Measurements from ENCODE around the gene ZNF213.
A peak's percentile ranks its signal among the peaks of the same experiment; 100 is the strongest.

ZNF213 gene

GRCh38 chr16:3155181-3155580, 20.4 kb downstream of the ZNF213 start:
- Histone ChIP-seq H2BK12ac (ENCODE audit: low read length) (no peak overlapping the region), H3K79me1 (ENCODE audit: low read depth, low read length) (no peaks in the 10 kb centered on the region), H2BK15ac (ENCODE audit: low read length) (no peak overlapping the region), H3K18ac (ENCODE audit: low read length) (no peak overlapping the region), H3K23ac (ENCODE audit: low read depth, low read length, poor library complexity) (no peak overlapping the region), H2AFZ (ENCODE audit: low read length) (no peak overlapping the region), H2BK120ac (ENCODE audit: low read depth, low read length) (no peak overlapping the region), H3K27ac (replicated peaks; ENCODE audit: low read length) (no peak overlapping the region), H3K9me3 (replicated peaks in 1 of 2; ENCODE audit: control insufficient read depth in 2 of 2, insufficient read depth in 1 of 2, low read depth in 1 of 2, low read length in 2 of 2) (peaks cover 0 to 2% of the 10 kb centered on the region in 2 donors), H3K4ac (ENCODE audit: low read length) (no peak overlapping the region), H3K27me3 (ENCODE audit: control insufficient read depth in 3 of 3, insufficient read depth in 3 of 3, low read depth in 1 of 3, low read length in 3 of 3) (peaks cover 0 to 15% (median 2%) of the 10 kb centered on the region in 3 experiments), H3K36me3 (replicated peaks in 1 of 2; ENCODE audit: control insufficient read depth in 2 of 2, insufficient read depth in 2 of 2, low read length in 2 of 2) (no peaks in the 10 kb centered on the region), H3K9ac (ENCODE audit: low read depth, low read length, poor library complexity) (no peak overlapping the region), H3K4me2 (ENCODE audit: insufficient read depth, low read length, poor library complexity, severe bottlenecking) (no peak overlapping the region), H3K14ac (ENCODE audit: low read length) (no peak overlapping the region), H3K4me1 (ENCODE audit: control insufficient read depth in 2 of 2, insufficient read depth in 1 of 2, low read depth in 1 of 2, low read length in 2 of 2) (peaks cover 7 to 8% of the 10 kb centered on the region in 2 donors), H4K91ac (ENCODE audit: low read depth, low read length, poor library complexity) (no peak overlapping the region), H4K8ac (ENCODE audit: low read depth, low read length) (no peak overlapping the region), H2BK5ac (ENCODE audit: low read length) (no peak overlapping the region), H2AK5ac (ENCODE audit: low read depth, low read length) (no peak overlapping the region), H3K4me3 (ENCODE audit: low read length in 2 of 2) (no peak overlapping the region)
- DNase-seq (ENCODE audit: low spot score) = no peak
- no CpG with 5 or more reads among the region's 2 CpGs for WGBS, 2 donors (ENCODE audit: extremely low coverage in 2 of 2, insufficient read length in 2 of 2, insufficient replicate concordance in 1 of 2)

GRCh38 chr16:3155972-3156371, 21.1 kb downstream of the ZNF213 start:
- Histone ChIP-seq H2BK120ac (ENCODE audit: low read depth, low read length) (no peak overlapping the region), H2BK12ac (ENCODE audit: low read length) (no peak overlapping the region), H3K36me3 (replicated peaks in 1 of 2; ENCODE audit: control insufficient read depth in 2 of 2, insufficient read depth in 2 of 2, low read length in 2 of 2) (no peaks in the 10 kb centered on the region), H2BK15ac (ENCODE audit: low read length) (no peak overlapping the region), H3K27me3 (ENCODE audit: control insufficient read depth in 3 of 3, insufficient read depth in 3 of 3, low read depth in 1 of 3, low read length in 3 of 3) (peaks cover 0 to 15% (median 2%) of the 10 kb centered on the region in 3 experiments), H3K4me2 (ENCODE audit: insufficient read depth, low read length, poor library complexity, severe bottlenecking) (no peak overlapping the region), H4K91ac (ENCODE audit: low read depth, low read length, poor library complexity) (no peak overlapping the region), H3K14ac (ENCODE audit: low read length) (no peak overlapping the region), H4K8ac (ENCODE audit: low read depth, low read length) (no peak overlapping the region), H2BK5ac (ENCODE audit: low read length) (no peak overlapping the region), H3K18ac (ENCODE audit: low read length) (no peak overlapping the region), H3K4me3 (ENCODE audit: low read length in 2 of 2) (no peak overlapping the region), H3K4ac (ENCODE audit: low read length) (no peak overlapping the region), H2AFZ (ENCODE audit: low read length) (no peak overlapping the region), H3K4me1 (ENCODE audit: control insufficient read depth in 2 of 2, insufficient read depth in 1 of 2, low read depth in 1 of 2, low read length in 2 of 2) (peaks cover 7 to 8% of the 10 kb centered on the region in 2 donors), H3K9ac (ENCODE audit: low read depth, low read length, poor library complexity) (no peak overlapping the region), H3K9me3 (replicated peaks in 1 of 2; ENCODE audit: control insufficient read depth in 2 of 2, insufficient read depth in 1 of 2, low read depth in 1 of 2, low read length in 2 of 2) (peaks cover 0 to 2% of the 10 kb centered on the region in 2 donors), H3K23ac (ENCODE audit: low read depth, low read length, poor library complexity) (peak overlapping the region; percentile 65), H3K79me1 (ENCODE audit: low read depth, low read length) (no peaks in the 10 kb centered on the region), H2AK5ac (ENCODE audit: low read depth, low read length) (no peak overlapping the region), H3K27ac (replicated peaks; ENCODE audit: low read length) (no peak overlapping the region)
- DNase-seq (ENCODE audit: low spot score) = no peak
- no CpG with 5 or more reads among the region's 3 CpGs for WGBS, 2 donors (ENCODE audit: extremely low coverage in 2 of 2, insufficient read length in 2 of 2, insufficient replicate concordance in 1 of 2)

GRCh38 chr16:3157229-3158025, 22.6 kb downstream of the ZNF213 start:
- Histone ChIP-seq H3K18ac (ENCODE audit: low read length) (peak overlapping the region; percentile 90), H3K4ac (ENCODE audit: low read length) (peak overlapping the region; percentile 37), H4K91ac (ENCODE audit: low read depth, low read length, poor library complexity) (no peak overlapping the region), H3K14ac (ENCODE audit: low read length) (peak overlapping the region; percentile 97), H3K4me3 (ENCODE audit: low read length in 2 of 2) (peak overlapping the region; percentile 53 to 97), H2BK12ac (ENCODE audit: low read length) (peak overlapping the region; percentile 22), H3K9ac (ENCODE audit: low read depth, low read length, poor library complexity) (peak overlapping the region; percentile 95), H3K36me3 (replicated peaks in 1 of 2; ENCODE audit: control insufficient read depth in 2 of 2, insufficient read depth in 2 of 2, low read length in 2 of 2) (no peaks in the 10 kb centered on the region), H2AFZ (ENCODE audit: low read length) (peak overlapping the region; percentile 99), H3K4me1 (ENCODE audit: control insufficient read depth in 2 of 2, insufficient read depth in 1 of 2, low read depth in 1 of 2, low read length in 2 of 2) (peaks cover 5 to 8% of the 10 kb centered on the region in 2 donors), H3K9me3 (replicated peaks in 1 of 2; ENCODE audit: control insufficient read depth in 2 of 2, insufficient read depth in 1 of 2, low read depth in 1 of 2, low read length in 2 of 2) (peaks cover 0 to 2% of the 10 kb centered on the region in 2 donors), H3K27ac (replicated peaks; ENCODE audit: low read length) (no peak overlapping the region), H3K4me2 (ENCODE audit: insufficient read depth, low read length, poor library complexity, severe bottlenecking) (peak overlapping the region; percentile 94), H3K27me3 (ENCODE audit: control insufficient read depth in 3 of 3, insufficient read depth in 3 of 3, low read depth in 1 of 3, low read length in 3 of 3) (peaks cover 0 to 15% (median 2%) of the 10 kb centered on the region in 3 experiments), H2BK5ac (ENCODE audit: low read length) (no peak overlapping the region), H3K79me1 (ENCODE audit: low read depth, low read length) (no peaks in the 10 kb centered on the region), H2AK5ac (ENCODE audit: low read depth, low read length) (peak overlapping the region; percentile 95), H2BK120ac (ENCODE audit: low read depth, low read length) (peak overlapping the region; percentile 61), H2BK15ac (ENCODE audit: low read length) (peak overlapping the region; percentile 49), H3K23ac (ENCODE audit: low read depth, low read length, poor library complexity) (peak overlapping the region; percentile 98), H4K8ac (ENCODE audit: low read depth, low read length) (peak overlapping the region; percentile 65)
- peak; percentile 77 for DNase-seq (ENCODE audit: low spot score)
- WGBS, 2 donors (ENCODE audit: extremely low coverage in 2 of 2, insufficient read length in 2 of 2, insufficient replicate concordance in 1 of 2) = no CpG with 5 or more reads among the region's 59 CpGs

GRCh38 chr16:3158026-3158509, 23.2 kb downstream of the ZNF213 start:
- DNase-seq (ENCODE audit: low spot score) = peak; percentile 48

More at GRCh38 chr16:3158026-3158509, 23.2 kb downstream of the ZNF213 start:
- no peak overlapping the region for H2AK5ac ChIP-seq (ENCODE audit: low read depth, low read length)
- no peak overlapping the region for H4K91ac ChIP-seq (ENCODE audit: low read depth, low read length, poor library complexity)
- peak overlapping the region; percentile 22 for H2BK12ac ChIP-seq (ENCODE audit: low read length)
- H3K79me1 ChIP-seq (ENCODE audit: low read depth, low read length) = no peaks in the 10 kb centered on the region
- H2BK5ac ChIP-seq (ENCODE audit: low read length) = no peak overlapping the region
- H3K4me3 ChIP-seq (ENCODE audit: low read length in 2 of 2) = peak overlapping the region; percentile 53 to 97
- peak overlapping the region; percentile 61 for H2BK120ac ChIP-seq (ENCODE audit: low read depth, low read length)
- no peak overlapping the region for H3K27ac ChIP-seq (replicated peaks; ENCODE audit: low read length)
- peak overlapping the region; percentile 49 for H2BK15ac ChIP-seq (ENCODE audit: low read length)
- no peaks in the 10 kb centered on the region for H3K36me3 ChIP-seq (replicated peaks in 1 of 2; ENCODE audit: control insufficient read depth in 2 of 2, insufficient read depth in 2 of 2, low read length in 2 of 2)
- peak overlapping the region; percentile 99 for H2AFZ ChIP-seq (ENCODE audit: low read length)
- peak overlapping the region; percentile 90 for H3K18ac ChIP-seq (ENCODE audit: low read length)
- H3K14ac ChIP-seq (ENCODE audit: low read length) = peak overlapping the region; percentile 97
- H3K4ac ChIP-seq (ENCODE audit: low read length) = no peak overlapping the region
- no peak overlapping the region for H4K8ac ChIP-seq (ENCODE audit: low read depth, low read length)
- peaks cover 0 to 2% of the 10 kb centered on the region in 2 donors for H3K9me3 ChIP-seq (replicated peaks in 1 of 2; ENCODE audit: control insufficient read depth in 2 of 2, insufficient read depth in 1 of 2, low read depth in 1 of 2, low read length in 2 of 2)
- peak overlapping the region; percentile 94 for H3K4me2 ChIP-seq (ENCODE audit: insufficient read depth, low read length, poor library complexity, severe bottlenecking)
- peaks cover 5 to 8% of the 10 kb centered on the region in 2 donors for H3K4me1 ChIP-seq (ENCODE audit: control insufficient read depth in 2 of 2, insufficient read depth in 1 of 2, low read depth in 1 of 2, low read length in 2 of 2)
- peaks cover 0 to 15% (median 2%) of the 10 kb centered on the region in 3 experiments for H3K27me3 ChIP-seq (ENCODE audit: control insufficient read depth in 3 of 3, insufficient read depth in 3 of 3, low read depth in 1 of 3, low read length in 3 of 3)
- WGBS, 2 donors (ENCODE audit: extremely low coverage in 2 of 2, insufficient read length in 2 of 2, insufficient replicate concordance in 1 of 2) = no CpG with 5 or more reads among the region's 27 CpGs
- peak overlapping the region; percentile 95 for H3K9ac ChIP-seq (ENCODE audit: low read depth, low read length, poor library complexity)
- peak overlapping the region; percentile 98 for H3K23ac ChIP-seq (ENCODE audit: low read depth, low read length, poor library complexity)
